Colonic mucosa (tissue), 4 donors: ENCODE measurements around the gene ACOXL. TPM values are rescaled to one million over a fixed set of nuclear protein-coding genes. Genes with fewer than 3 reads are reported as not detected.

ENCODE experiments used
- DNase-seq: peaks from one replicate; pipeline ENCODE4 v3.0.0-alpha.2; 2020
- H3K27ac ChIP-seq: fragments of 200-600 bp; one replicate; pipeline ENCODE4 v1.8.0; 2021
- H3K27me3 ChIP-seq: fragments of 200-600 bp; one replicate; pipeline ENCODE4 v1.8.0; 2021
- H3K36me3 ChIP-seq: fragments of 200-600 bp; one replicate; pipeline ENCODE4 v1.8.0; 2021
- H3K4me1 ChIP-seq: fragments of 200-600 bp; one replicate; pipeline ENCODE4 v1.8.0; 2021; ENCODE audit warnings: mild to moderate bottlenecking
- H3K4me3 ChIP-seq: fragments of 200-600 bp; one replicate; pipeline ENCODE4 v1.8.0; 2021
- H3K9ac ChIP-seq, 2 donors: one replicate each; pipeline ENCODE4 v1.7.0; 2013; ENCODE audit warnings: control low read depth in 2 of 2, low read depth in 2 of 2, low read length in 2 of 2
- H3K9me3 ChIP-seq: fragments of 200-600 bp; one replicate; pipeline ENCODE4 v1.8.0; 2021
- intact Hi-C: fragments of 100-400 bp; cut with DNase I; formaldehyde crosslinking; loops from one replicate; pipeline ENCODE4 v1.14.1; 2022
- total RNA-seq, 2 donors: library from RNA; stranded (reverse); fragmentation: NEBNext Ultra II Directional in 1 of 2; extraction: Animal tissue kit (Norgen Biotek cat#: 25700) in 1 of 2; gene quantifications; one replicate each; pipeline ENCODE4 v1.2.1, GENCODE V29; 2021
- TF ChIP-seq, protein P1 (sequence below): fragments of 200-600 bp; IDR thresholded peaks from one replicate; pipeline ENCODE4 v1.8.0; 2022; ENCODE audit warnings: antibody characterized with exemption, mild to moderate bottlenecking
- donor health status: healthy.
- donor health status: DM: no; HTN: no; CAD: no.
- donor health status: DM: no; HTN: no; CAD: no.

The ACOXL gene
- total RNA-seq, 2 donors from 2014 or later, result 0.32 to 0.82 TPM

DNA sequence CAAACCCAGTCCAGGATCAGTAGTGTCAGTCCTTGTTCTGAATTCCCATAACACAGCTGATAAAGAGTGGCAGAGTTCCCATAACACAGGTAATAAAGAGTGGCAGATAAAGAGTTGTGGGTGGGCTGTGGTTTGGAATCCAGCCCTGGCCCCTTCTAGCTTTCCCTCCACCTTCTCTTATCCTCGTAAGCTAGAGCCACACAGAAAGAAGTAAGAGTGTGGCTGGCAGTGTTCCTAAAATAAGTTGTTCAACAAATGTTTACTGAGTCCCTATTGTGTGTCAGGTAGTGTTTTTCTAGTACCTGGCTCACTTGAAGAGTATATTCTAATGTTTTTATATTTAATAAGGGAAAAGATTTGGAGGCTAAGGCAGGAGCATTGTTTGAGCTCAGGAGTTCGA is 323.4 kb downstream of the ACOXL start:
- H3K9ac ChIP-seq, result no peak overlapping the region
- TF ChIP-seq, protein P1, sequence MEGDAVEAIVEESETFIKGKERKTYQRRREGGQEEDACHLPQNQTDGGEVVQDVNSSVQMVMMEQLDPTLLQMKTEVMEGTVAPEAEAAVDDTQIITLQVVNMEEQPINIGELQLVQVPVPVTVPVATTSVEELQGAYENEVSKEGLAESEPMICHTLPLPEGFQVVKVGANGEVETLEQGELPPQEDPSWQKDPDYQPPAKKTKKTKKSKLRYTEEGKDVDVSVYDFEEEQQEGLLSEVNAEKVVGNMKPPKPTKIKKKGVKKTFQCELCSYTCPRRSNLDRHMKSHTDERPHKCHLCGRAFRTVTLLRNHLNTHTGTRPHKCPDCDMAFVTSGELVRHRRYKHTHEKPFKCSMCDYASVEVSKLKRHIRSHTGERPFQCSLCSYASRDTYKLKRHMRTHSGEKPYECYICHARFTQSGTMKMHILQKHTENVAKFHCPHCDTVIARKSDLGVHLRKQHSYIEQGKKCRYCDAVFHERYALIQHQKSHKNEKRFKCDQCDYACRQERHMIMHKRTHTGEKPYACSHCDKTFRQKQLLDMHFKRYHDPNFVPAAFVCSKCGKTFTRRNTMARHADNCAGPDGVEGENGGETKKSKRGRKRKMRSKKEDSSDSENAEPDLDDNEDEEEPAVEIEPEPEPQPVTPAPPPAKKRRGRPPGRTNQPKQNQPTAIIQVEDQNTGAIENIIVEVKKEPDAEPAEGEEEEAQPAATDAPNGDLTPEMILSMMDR, result no peak
- H3K27ac ChIP-seq, result no peak overlapping the region
- no peak overlapping the region for H3K4me3 ChIP-seq
- no peaks in the 10 kb centered on the region for H3K27me3 ChIP-seq
- no peaks in the 10 kb centered on the region for H3K9me3 ChIP-seq
- H3K36me3 ChIP-seq, result no peaks in the 10 kb centered on the region
- no peaks in the 10 kb centered on the region for H3K4me1 ChIP-seq
- no peak for DNase-seq
- intact Hi-C loops, result no loop called here

DNA sequence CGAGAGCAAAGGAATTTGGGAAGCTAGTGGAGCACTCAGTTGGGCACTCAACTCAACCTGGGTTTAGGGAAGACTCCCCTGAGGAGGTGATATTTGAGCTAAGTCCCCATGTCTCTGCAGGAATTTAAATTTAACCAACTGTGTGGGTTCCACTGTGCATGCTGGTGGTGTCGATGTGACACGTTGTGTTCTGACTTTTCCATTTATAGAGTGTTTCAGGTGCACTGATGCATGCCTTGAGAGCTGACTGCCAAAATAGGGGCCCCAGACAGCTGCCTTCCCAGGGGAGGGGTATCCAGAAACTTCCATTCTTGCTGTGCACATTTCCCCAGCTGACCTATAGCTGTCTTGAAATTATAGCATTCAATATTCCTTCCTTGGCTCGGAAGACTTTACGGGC is 324.7 kb downstream of the ACOXL start:
- intact Hi-C loops, result no loop called here
- TF ChIP-seq, protein P1, result no peak
- H3K4me3 ChIP-seq, result no peak overlapping the region

DNA sequence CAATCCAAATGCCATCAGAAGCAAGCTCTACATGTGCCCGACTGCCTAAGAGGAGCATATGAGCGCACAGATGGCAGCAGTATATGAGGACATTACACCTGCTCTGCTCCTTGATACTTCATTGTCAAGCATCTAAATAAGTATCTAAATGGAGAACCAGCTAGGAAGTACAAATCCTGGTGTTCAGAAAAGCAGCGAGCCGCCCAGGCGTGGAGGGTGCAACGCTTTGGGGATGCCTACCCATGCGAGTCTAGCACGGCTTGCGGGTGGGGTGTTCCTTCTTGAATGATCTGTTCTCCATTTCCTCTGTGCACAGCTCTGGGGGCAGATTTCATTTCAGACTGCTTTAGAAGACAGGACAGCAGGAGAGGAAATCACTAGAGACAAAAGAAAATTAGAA is 325.3 kb downstream of the ACOXL start:
- TF ChIP-seq, protein P1, result no peak

More for the DNA sequence above, 324.7 kb downstream of the ACOXL start:
- no peaks in the 10 kb centered on the region for H3K27me3 ChIP-seq
- no peaks in the 10 kb centered on the region for H3K9me3 ChIP-seq
- no peak overlapping the region for H3K9ac ChIP-seq
- DNase-seq, result no peak
- no peaks in the 10 kb centered on the region for H3K36me3 ChIP-seq
- no peaks in the 10 kb centered on the region for H3K4me1 ChIP-seq
- H3K27ac ChIP-seq, result no peak overlapping the region

DNA sequence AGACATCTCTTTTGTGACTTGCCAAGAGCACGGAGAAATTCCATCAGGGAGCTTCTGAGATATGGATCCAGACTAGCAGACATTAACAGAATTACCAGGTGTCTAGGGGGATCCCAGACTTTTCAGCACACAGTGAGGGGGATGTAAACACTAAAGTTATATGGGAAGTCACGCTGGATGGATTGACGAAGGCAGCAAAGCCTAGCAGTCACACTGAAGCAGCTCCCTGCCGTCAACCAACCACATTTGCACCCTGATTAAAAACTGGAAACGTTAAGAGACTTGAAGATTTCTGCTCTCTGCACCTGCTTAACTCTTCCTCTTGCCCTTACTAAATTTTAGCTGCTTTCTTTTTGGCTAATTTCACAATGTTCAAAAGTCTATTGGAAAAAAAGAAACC is 325.9 kb downstream of the ACOXL start:
- intact Hi-C loops, result no loop called here

More for the DNA sequence above, 325.3 kb downstream of the ACOXL start:
- Histone ChIP-seq H3K4me3 (no peak overlapping the region), H3K27me3 (no peaks in the 10 kb centered on the region), H3K27ac (no peak overlapping the region), H3K9me3 (no peaks in the 10 kb centered on the region), H3K36me3 (no peaks in the 10 kb centered on the region), H3K9ac (no peak overlapping the region), H3K4me1 (no peaks in the 10 kb centered on the region)
- intact Hi-C loops, result no loop called here
- no peak for DNase-seq

DNA sequence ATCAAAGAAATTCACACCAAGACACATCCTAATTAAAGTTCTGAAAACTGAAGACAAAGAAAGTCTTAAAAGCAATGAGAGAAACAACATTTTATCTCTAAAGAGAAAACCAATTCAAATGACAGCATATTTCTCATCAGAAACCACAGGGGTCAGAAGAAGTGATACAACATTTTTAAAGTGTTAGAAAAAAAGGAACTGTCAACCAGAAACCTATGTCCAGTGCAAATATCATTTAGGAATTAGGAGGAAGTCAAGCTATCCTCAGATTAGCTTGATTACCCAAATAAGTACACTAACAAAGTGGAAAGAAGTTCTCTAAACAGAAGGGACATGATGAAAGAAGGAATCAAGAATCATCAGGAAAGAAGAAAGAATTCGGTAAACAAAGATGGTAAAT is 328.8 kb downstream of the ACOXL start:
- Histone ChIP-seq H3K27ac (no peak overlapping the region), H3K36me3 (no peaks in the 10 kb centered on the region), H3K4me3 (no peak overlapping the region), H3K9ac (no peak overlapping the region), H3K4me1 (no peaks in the 10 kb centered on the region), H3K9me3 (no peaks in the 10 kb centered on the region), H3K27me3 (no peaks in the 10 kb centered on the region)
- intact Hi-C loops, result no loop called here
- DNase-seq, result no peak
- TF ChIP-seq, protein P1, result no peak

More for the DNA sequence above, 325.9 kb downstream of the ACOXL start:
- no peak for DNase-seq
- H3K4me1 ChIP-seq, result no peaks in the 10 kb centered on the region
- H3K36me3 ChIP-seq, result no peaks in the 10 kb centered on the region
- no peak overlapping the region for H3K4me3 ChIP-seq
- no peak overlapping the region for H3K27ac ChIP-seq
- H3K27me3 ChIP-seq, result no peaks in the 10 kb centered on the region
- H3K9ac ChIP-seq, result no peak overlapping the region
- TF ChIP-seq, protein P1, result no peak
- no peaks in the 10 kb centered on the region for H3K9me3 ChIP-seq

DNA sequence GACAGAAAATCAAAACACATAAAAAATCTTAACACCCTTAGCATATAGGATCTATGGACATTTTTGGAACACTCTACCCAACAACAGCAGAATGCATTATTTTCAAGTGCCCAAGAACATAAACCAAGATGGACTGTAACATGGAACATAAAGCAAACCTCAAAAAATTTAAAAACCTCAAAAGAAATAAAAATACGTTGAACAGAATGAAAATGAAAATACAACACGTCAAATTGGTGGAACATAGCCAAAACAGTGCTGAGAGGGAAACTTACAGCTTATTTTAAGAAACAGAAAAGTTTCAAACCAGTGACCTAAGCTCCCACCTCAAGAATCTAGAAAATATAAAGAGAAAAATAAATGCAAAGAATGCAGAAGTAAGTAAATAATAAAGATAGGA is 330.0 kb downstream of the ACOXL start:
- Histone ChIP-seq H3K4me1 (no peaks in the 10 kb centered on the region), H3K27ac (no peak overlapping the region), H3K36me3 (no peaks in the 10 kb centered on the region), H3K4me3 (no peak overlapping the region), H3K9ac (no peak overlapping the region), H3K27me3 (no peaks in the 10 kb centered on the region), H3K9me3 (no peaks in the 10 kb centered on the region)
- no peak for DNase-seq
- intact Hi-C loops, result no loop called here
- TF ChIP-seq, protein P1, result no peak
